MM.1S (cell line): ENCODE measurements around the gene TAF1B.

Experiments used
- DNase-seq: peaks from one replicate; pipeline ENCODE4 v3.0.0-alpha.2; 2015
- H2AFZ ChIP-seq: fragments of 300-600 bp; sonication (generic); 2 replicates; pipeline ENCODE4 v1.6.0; 2016; ENCODE audit warnings: antibody characterized with exemption, low read length
- H3F3A ChIP-seq: fragments of 300-600 bp; sonication (generic); 2 replicates; pipeline ENCODE4 v1.6.1; 2016; ENCODE audit warnings: mild to moderate bottlenecking, antibody characterized with exemption, low read length, moderate library complexity, mixed read lengths; ENCODE audit not compliant: insufficient read depth
- H3K27ac ChIP-seq: fragments of 300-600 bp; sonication (generic); 2 replicates; pipeline ENCODE4 v1.5.1; 2016; ENCODE audit warnings: mild to moderate bottlenecking, low read length
- H3K27me3 ChIP-seq: fragments of 300-600 bp; sonication (generic); replicated peaks from 2 replicates; pipeline ENCODE4 v1.6.0; 2016; ENCODE audit warnings: low read length; ENCODE audit not compliant: insufficient read depth
- H3K36me3 ChIP-seq: fragments of 300-600 bp; sonication (generic); replicated peaks from 2 replicates; pipeline ENCODE4 v1.6.1; 2016; ENCODE audit warnings: mild to moderate bottlenecking, low read length, mixed read lengths; ENCODE audit not compliant: insufficient read depth
- H3K4me1 ChIP-seq: fragments of 300-600 bp; sonication (generic); 2 replicates; pipeline ENCODE4 v1.6.1; 2016; ENCODE audit warnings: low read length, mixed read lengths
- H3K4me2 ChIP-seq: fragments of 300-600 bp; sonication (generic); 2 replicates; pipeline ENCODE4 v1.6.0; 2016; ENCODE audit warnings: low read depth, low read length
- H3K4me3 ChIP-seq: fragments of 300-600 bp; sonication (generic); 2 replicates; pipeline ENCODE4 v1.5.1; 2016; ENCODE audit warnings: low read length, mixed read lengths
- H3K79me2 ChIP-seq: fragments of 300-600 bp; sonication (generic); 2 replicates; pipeline ENCODE4 v1.6.1; 2016; ENCODE audit warnings: mixed run types, low read length, mixed read lengths
- H3K9ac ChIP-seq: fragments of 300-600 bp; sonication (generic); 2 replicates; pipeline ENCODE4 v1.6.1; 2016; ENCODE audit warnings: low read length, mixed read lengths
- H3K9me2 ChIP-seq: fragments of 300-600 bp; sonication (generic); replicated peaks from 2 replicates; pipeline ENCODE4 v1.6.1; 2016; ENCODE audit warnings: mild to moderate bottlenecking, low read length, mixed read lengths; ENCODE audit not compliant: insufficient read depth
- H3K9me3 ChIP-seq: fragments of 300-600 bp; sonication (generic); replicated peaks from 2 replicates; pipeline ENCODE4 v1.6.1; 2016; ENCODE audit warnings: mild to moderate bottlenecking, low read length, mixed read lengths; ENCODE audit not compliant: insufficient read depth
- H4K20me1 ChIP-seq: fragments of 300-600 bp; sonication (generic); 2 replicates; pipeline ENCODE4 v1.6.1; 2016; ENCODE audit warnings: mild to moderate bottlenecking, low read length, moderate library complexity, mixed read lengths; ENCODE audit not compliant: insufficient read depth
- CTCF ChIP-seq: fragments of 300-600 bp; sonication (generic); IDR thresholded peaks from 2 replicates; pipeline ENCODE4 v1.5.1; 2016; ENCODE audit warnings: antibody characterized with exemption, low read length, mixed read lengths
- EZH2 ChIP-seq: fragments of 300-600 bp; sonication (generic); optimal IDR thresholded peaks from 2 replicates; pipeline ENCODE3; 2017; ENCODE audit warnings: low read depth, mild to moderate bottlenecking, antibody characterized with exemption, low read length, mixed read lengths
- EZH2phosphoT487 ChIP-seq: fragments of 300-600 bp; sonication (generic); IDR thresholded peaks from 2 replicates; pipeline ENCODE4 v1.6.1; 2018; ENCODE audit warnings: antibody characterized with exemption, low read length

TAF1B gene

GRCh38 chr2:9809064-9809356, 34.3 kb upstream of the TAF1B start:
- Histone ChIP-seq H3K9me3 (no peaks in the 10 kb centered on the region), H3K9ac (no peak overlapping the region), H2AFZ (no peak overlapping the region), H3K36me3 (no peaks in the 10 kb centered on the region), H3F3A (no peaks in the 10 kb centered on the region), H3K79me2 (no peaks in the 10 kb centered on the region), H4K20me1 (no peaks in the 10 kb centered on the region), H3K4me2 (no peak overlapping the region), H3K4me1 (no peaks in the 10 kb centered on the region), H3K4me3 (no peak overlapping the region), H3K27ac (no peak overlapping the region), H3K27me3 (no peaks in the 10 kb centered on the region), H3K9me2 (no peaks in the 10 kb centered on the region)
- no peak for DNase-seq
- no peak for TF ChIP-seq EZH2phosphoT487
- TF ChIP-seq CTCF = no peak
- TF ChIP-seq EZH2 = no peak

GRCh38 chr2:9809448-9810088, 33.7 kb upstream of the TAF1B start:
- Histone ChIP-seq H3K9me2 (no peaks in the 10 kb centered on the region), H3K9ac (no peak overlapping the region), H3K4me2 (no peak overlapping the region), H2AFZ (no peak overlapping the region), H3K36me3 (no peaks in the 10 kb centered on the region), H3K9me3 (no peaks in the 10 kb centered on the region), H3K4me1 (no peaks in the 10 kb centered on the region), H3K79me2 (no peaks in the 10 kb centered on the region), H3K27me3 (no peaks in the 10 kb centered on the region), H3K27ac (no peak overlapping the region), H3K4me3 (no peak overlapping the region), H4K20me1 (no peaks in the 10 kb centered on the region), H3F3A (no peaks in the 10 kb centered on the region)
- TF ChIP-seq EZH2phosphoT487 (no peak), CTCF (no peak), EZH2 (no peak)
- no peak for DNase-seq

- Histone ChIP-seq H3K4me2 (no peak overlapping the region), H2AFZ (no peak overlapping the region), H3K4me1 (no peaks in the 10 kb centered on the region), H3K9me2 (no peaks in the 10 kb centered on the region), H4K20me1 (no peaks in the 10 kb centered on the region), H3K79me2 (no peaks in the 10 kb centered on the region), H3K4me3 (no peak overlapping the region), H3K27ac (no peak overlapping the region), H3K27me3 (no peaks in the 10 kb centered on the region), H3K9ac (no peak overlapping the region), H3K36me3 (no peaks in the 10 kb centered on the region), H3F3A (no peaks in the 10 kb centered on the region), H3K9me3 (no peaks in the 10 kb centered on the region)
- DNase-seq = no peak
- TF ChIP-seq EZH2 (no peak), CTCF (no peak), EZH2phosphoT487 (no peak)
Observed at GRCh38 chr2:9811216-9811615, 32.1 kb upstream of the TAF1B start.
